Right lobe of liver (tissue), 6 donors: ENCODE measurements around the gene COL7A1. TPM values are rescaled to one million over a fixed set of nuclear protein-coding genes. Genes with fewer than 3 reads are reported as not detected.

Source experiments
- ATAC-seq, 4 donors: fragments of 200-7000 bp; cut with Tn5 transposase; one replicate each; pipeline ENCODE4 v1.9.1; 2020; ENCODE audit warnings: mild to moderate bottlenecking in 4 of 4, moderate library complexity in 4 of 4
- DNase-seq, 3 donors: peaks; one replicate each; pipeline ENCODE4 v3.0.0-alpha.2; 2020
- H3K27ac ChIP-seq, 3 donors: fragments of 200-600 bp; one replicate each; pipeline ENCODE4 v1.8.0; 2022
- H3K27me3 ChIP-seq, 2 donors: fragments of 200-600 bp; one replicate each; pipeline ENCODE4 v1.8.0; 2022
- H3K36me3 ChIP-seq, 4 donors: fragments of 200-600 bp; sonication (generic) in 1 of 4; one replicate each; pipeline versions ENCODE4 v1.5.1 to v1.8.0; 2017 to 2022; ENCODE audit warnings: control low read depth in 1 of 4
- H3K4me1 ChIP-seq, 4 donors: fragments of 200-600 bp; sonication (generic) in 1 of 4; one replicate each; pipeline versions ENCODE4 v1.5.1 to v1.8.0; 2017 to 2022; ENCODE audit warnings: control low read depth in 1 of 4
- H3K4me3 ChIP-seq, 3 donors: fragments of 200-600 bp; one replicate each; pipeline ENCODE4 v1.8.0; 2022
- H3K9me3 ChIP-seq, 4 donors: fragments of 200-600 bp; sonication (generic) in 1 of 4; one replicate each; pipeline versions ENCODE4 v1.5.1 to v1.8.0; 2017 to 2022; ENCODE audit warnings: control low read depth in 1 of 4
- CTCF ChIP-seq, 4 donors: fragments of 200-600 bp in 3 of 4; fragments of 450-650 bp in 1 of 4; IDR thresholded peaks; one replicate each; pipeline versions ENCODE4 v1.5.1 to v1.8.0; 2016 to 2022; ENCODE audit warnings: antibody characterized with exemption in 4 of 4, mild to moderate bottlenecking in 2 of 4
- POLR2A ChIP-seq: fragments of 450-650 bp; IDR thresholded peaks from one replicate; pipeline ENCODE4 v1.6.1; 2017; ENCODE audit warnings: antibody characterized with exemption, mild to moderate bottlenecking
- WGBS: methylation state at CpG from one replicate; pipeline ENCODE4 v1.1.6; 2018; ENCODE audit warnings: low coverage, low lambda C conversion rate; ENCODE audit not compliant: insufficient coverage; ENCODE audit errors: missing lambda C conversion rate; 5-methylcytosine and 5-hydroxymethylcytosine counted together
- intact Hi-C, 2 donors: fragments of 100-400 bp; cut with DNase I; formaldehyde crosslinking; loops; one replicate each; pipeline versions ENCODE4 v1.11.2 to v1.14.1; 2022
- total RNA-seq, 6 experiments: library from RNA; depleted of rRNA in 2 of 6; stranded (reverse); fragments of >200 nt in 2 of 6; fragmentation: NEBNext Ultra II Directional in 3 of 6; extraction: Animal tissue kit (Norgen Biotek cat#: 25700) in 3 of 6; gene quantifications; one replicate each; pipeline versions ENCODE4 v1.1.0 to v1.2.4, GENCODE V29; 2016 to 2023
- donor health status: DM: no; HTN: yes; CAD: no.
- donor health status: DM: no; HTN: no; CAD: no.
- donor health status: DM: no; HTN: no; CAD: no.
- donor health status: DM: no; HTN: yes; CAD: no.
- donor health status: DM: no; HTN: yes; CAD: no.

The COL7A1 gene
- total RNA-seq, 6 experiments from 2014 or later, result 0.31 to 1.7 (median 1.1) TPM

DNA sequence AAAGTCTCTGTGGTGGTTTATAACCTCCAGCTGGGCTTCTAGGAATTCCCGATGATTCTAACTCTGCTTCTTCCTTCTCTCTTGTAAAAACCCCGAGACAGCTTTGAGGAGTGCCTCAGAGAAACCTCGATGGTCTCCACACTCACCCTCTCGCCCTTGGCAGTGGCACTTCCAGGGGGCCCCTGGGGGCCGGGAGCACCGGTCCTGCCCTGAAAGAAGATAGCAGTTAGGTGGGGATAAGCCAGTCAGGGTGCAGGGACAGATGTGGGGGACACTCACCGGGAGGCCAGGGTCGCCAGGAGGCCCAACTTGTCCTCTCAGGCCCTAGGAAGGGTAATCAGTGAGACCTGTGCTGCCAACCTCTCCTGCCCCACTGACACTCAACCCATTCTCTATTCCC is 9.7 kb downstream of the COL7A1 start:
- H3K27ac ChIP-seq, result no peak overlapping the region
- ATAC-seq (no peak), DNase-seq (no peak)
- no CpG with 5 or more reads among the region's 8 CpGs for whole genome bisulfite sequencing
- no peak overlapping the region for H3K4me3 ChIP-seq
- H3K9me3 ChIP-seq, result no peaks in the 10 kb centered on the region
- H3K4me1 ChIP-seq, result peaks cover 0 to 4% (median 0%) of the 10 kb centered on the region in 4 donors
- intact Hi-C loops, result loop anchor here in 1 of 2 donors (10.0 kb wide), 1 partner anchor 979 kb away; no protein-coding TSS in a partner anchor
- H3K27me3 ChIP-seq, result no peaks in the 10 kb centered on the region
- H3K36me3 ChIP-seq, result no peaks in the 10 kb centered on the region
- TF ChIP-seq POLR2A (no peak), CTCF (IDR thresholded peaks at IDR 0.05) (no peak)

GRCh38 chr3:48584836-48585235 is 10.3 kb downstream of the COL7A1 start:
- Histone ChIP-seq H3K9me3 (no peaks in the 10 kb centered on the region), H3K27ac (no peak overlapping the region), H3K36me3 (no peaks in the 10 kb centered on the region), H3K4me1 (peaks cover 0 to 4% (median 0%) of the 10 kb centered on the region in 4 donors), H3K4me3 (no peak overlapping the region), H3K27me3 (no peaks in the 10 kb centered on the region)
- no peak for ATAC-seq
- intact Hi-C loops, result loop anchor here in 1 of 2 donors (10.0 kb wide), 1 partner anchor 980 kb away; no protein-coding TSS in a partner anchor
- DNase-seq, result no peak
- TF ChIP-seq POLR2A (no peak), CTCF (IDR thresholded peaks at IDR 0.05) (no peak)
- no CpG with 5 or more reads among the region's 9 CpGs for WGBS

DNA sequence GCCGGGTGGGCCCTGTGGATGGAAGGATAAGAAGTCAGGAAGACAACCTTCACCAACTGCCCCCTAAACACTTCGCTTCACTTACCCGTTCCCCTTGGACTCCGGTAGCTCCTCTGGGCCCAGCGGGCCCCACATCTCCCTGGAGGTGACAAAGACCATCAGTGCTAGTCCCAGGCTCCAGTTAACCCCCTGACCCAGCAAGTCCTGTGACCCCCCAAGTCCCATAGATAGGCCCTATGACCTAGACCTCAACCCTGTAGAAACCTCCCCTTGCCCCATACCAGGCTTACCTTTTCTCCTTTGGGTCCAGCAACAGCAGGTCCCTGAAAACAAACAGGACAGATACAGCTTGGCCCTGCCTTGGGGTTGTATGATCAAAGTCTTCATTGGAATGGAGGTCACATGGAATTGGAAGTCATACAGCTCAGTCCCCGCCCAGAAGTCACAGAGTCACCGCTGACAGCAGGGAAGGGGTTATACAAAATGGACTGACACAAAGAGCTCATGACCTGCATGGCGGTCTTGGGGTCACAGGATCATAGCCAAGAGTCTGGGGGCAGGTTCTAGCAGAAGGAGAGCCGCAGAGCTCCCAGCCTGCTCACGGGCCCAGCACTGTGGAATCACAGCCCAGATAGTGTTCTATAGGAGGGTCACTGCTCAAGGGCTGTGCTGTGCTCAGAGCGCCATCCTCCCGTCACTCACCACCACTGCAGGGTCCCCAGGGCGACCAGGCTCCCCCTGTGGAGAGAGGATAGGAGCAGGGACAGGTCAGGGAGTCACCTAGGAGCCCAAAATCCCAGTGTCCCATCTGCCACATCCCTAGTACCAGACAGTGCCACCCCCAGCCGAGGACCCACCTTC is 13.3 kb downstream of the COL7A1 start:
- ATAC-seq, result peak in 3 of 4 donors; percentile 56 to 81 (median 60)
- H3K9me3 ChIP-seq, result no peaks in the 10 kb centered on the region
- TF ChIP-seq POLR2A, result no peak
- no peak for TF ChIP-seq CTCF (IDR thresholded peaks at IDR 0.05)
- no peak overlapping the region for H3K4me3 ChIP-seq
- 72% methylated on average over 5 of the region's 14 CpGs for WGBS
- peaks cover 0 to 4% (median 0%) of the 10 kb centered on the region in 4 donors for H3K4me1 ChIP-seq
- H3K27ac ChIP-seq, result no peak overlapping the region
- no peak for DNase-seq
- intact Hi-C loops, result loop anchor here in 1 of 2 donors (10.0 kb wide), 1 partner anchor 983 kb away; no protein-coding TSS in a partner anchor
- no peaks in the 10 kb centered on the region for H3K27me3 ChIP-seq
- no peaks in the 10 kb centered on the region for H3K36me3 ChIP-seq

- DNase-seq (no peak), ATAC-seq (no peak)
- Histone ChIP-seq H3K27ac (no peak overlapping the region), H3K27me3 (no peaks in the 10 kb centered on the region), H3K36me3 (no peaks in the 10 kb centered on the region), H3K4me3 (no peak overlapping the region), H3K9me3 (no peaks in the 10 kb centered on the region), H3K4me1 (no peaks in the 10 kb centered on the region)
- WGBS, result 83% methylated on average over 1 of the region's 4 CpGs
- intact Hi-C loops, result no loop called here
- TF ChIP-seq CTCF (IDR thresholded peaks at IDR 0.05), result no peak
- TF ChIP-seq POLR2A, result no peak
These were observed 18.5 kb downstream of the COL7A1 start for GRCh38 chr3:48576647-48577046.
